A673 (cell line): ENCODE data around the gene PGC.

Experiments
- CTCF ChIP-seq: fragments of 300-800, 200-600 bp; sonication (generic); conservative IDR thresholded peaks from 2 replicates; pipeline ENCODE4 v1.5.1; 2017; ENCODE audit warnings: low read depth, mild to moderate bottlenecking, antibody characterized with exemption, low read length, moderate library complexity, mixed read lengths
- EZH2 ChIP-seq: fragments of 200-600 bp; sonication (generic); IDR thresholded peaks from 2 replicates; pipeline ENCODE4 v1.6.1; 2017; ENCODE audit warnings: borderline replicate concordance, low read depth, mild to moderate bottlenecking, mixed read lengths, antibody characterized with exemption, low read length; ENCODE audit not compliant: poor library complexity, severe bottlenecking

GRCh38 chr6:41780551-41781365 lies 33.6 kb upstream of the PGC start, which contains the start of gene PRICKLE4:
- TF ChIP-seq CTCF (no peak), EZH2 (no peak)
